SK-N-SH treated with all-trans-retinoic acid at 6 μM for 48 hours (cell line): ENCODE results near the gene CCDC88C.

Source experiments
- ATAC-seq: fragments of 200-7000 bp; cut with Tn5 transposase; 3 replicates; pipeline ENCODE4 v1.9.1; 2020; ENCODE audit warnings: mild to moderate bottlenecking, moderate library complexity
- ARNTL ChIP-seq: fragments of 450-650 bp; formaldehyde crosslinking; IDR thresholded peaks from 2 replicates; pipeline ENCODE4 v1.5.0; 2020; ENCODE audit warnings: low read depth, mild to moderate bottlenecking, moderate library complexity, borderline replicate concordance
- CREB5 ChIP-seq: fragments of 250-450 bp; sonication (Bioruptor Pico); IDR thresholded peaks from 2 replicates; pipeline ENCODE4 v1.5.1; 2020; ENCODE audit warnings: low read depth, mild to moderate bottlenecking, moderate library complexity
- CSDC2 ChIP-seq: fragments of 250-450 bp; sonication (Bioruptor Pico); IDR thresholded peaks from 2 replicates; pipeline ENCODE4 v1.5.0; 2020; ENCODE audit warnings: mild to moderate bottlenecking, moderate library complexity
- ESRRG ChIP-seq: fragments of 250-450 bp; sonication (Bioruptor Pico); IDR thresholded peaks from 2 replicates; pipeline ENCODE4 v1.6.1; 2021; ENCODE audit warnings: mild to moderate bottlenecking
- GLIS3 ChIP-seq: fragments of 250-450 bp; sonication (Bioruptor Pico); IDR thresholded peaks from 2 replicates; pipeline ENCODE4 v1.5.0; 2020; ENCODE audit warnings: mild to moderate bottlenecking, moderate library complexity
- ISL1 ChIP-seq: fragments of 250-450 bp; sonication (Bioruptor Pico); IDR thresholded peaks from 2 replicates; pipeline ENCODE4 v2.1.2; 2022; ENCODE audit warnings: mild to moderate bottlenecking, moderate library complexity
- OSR1 ChIP-seq: fragments of 250-450 bp; sonication (Bioruptor Pico); IDR thresholded peaks from 2 replicates; pipeline ENCODE4 v1.8.0; 2022; ENCODE audit warnings: moderate library complexity, mild to moderate bottlenecking, inconsistent platforms
- RARB ChIP-seq: fragments of 250-450 bp; sonication (Bioruptor Pico); IDR thresholded peaks from 2 replicates; pipeline ENCODE4 v1.8.0; 2021; ENCODE audit warnings: mild to moderate bottlenecking, moderate library complexity
- SNAI2 ChIP-seq: fragments of 250-450 bp; sonication (Bioruptor Pico); IDR thresholded peaks from 2 replicates; pipeline ENCODE4 v1.5.0; 2020; ENCODE audit warnings: mild to moderate bottlenecking, moderate library complexity
- TCF4 ChIP-seq: fragments of 250-450 bp; sonication (Bioruptor Pico); IDR thresholded peaks from 2 replicates; pipeline ENCODE4 v1.8.0; 2021; ENCODE audit warnings: mild to moderate bottlenecking, moderate library complexity, borderline replicate concordance
- TOX ChIP-seq: fragments of 250-450 bp; sonication (Bioruptor Pico); IDR thresholded peaks from 2 replicates; pipeline ENCODE4 v1.8.0; 2021; ENCODE audit warnings: mild to moderate bottlenecking, moderate library complexity, borderline replicate concordance
- ZC3H10 ChIP-seq: fragments of 250-450 bp; sonication (Bioruptor Pico); IDR thresholded peaks from 2 replicates; pipeline ENCODE4 v1.5.1; 2021; ENCODE audit warnings: mild to moderate bottlenecking, moderate library complexity
- ZFP3 ChIP-seq: fragments of 250-450 bp; sonication (Bioruptor Pico); IDR thresholded peaks from 2 replicates; pipeline ENCODE4 v1.5.0; 2020; ENCODE audit warnings: mild to moderate bottlenecking, moderate library complexity
- ZFP30 ChIP-seq: fragments of 450-650 bp; formaldehyde crosslinking; IDR thresholded peaks from 2 replicates; pipeline ENCODE4 v1.5.0; 2022; ENCODE audit warnings: mild to moderate bottlenecking, moderate library complexity
- ZNF565 ChIP-seq: fragments of 450-650 bp; formaldehyde crosslinking; conservative IDR thresholded peaks from 2 replicates; pipeline ENCODE4 v1.5.0; 2020; ENCODE audit warnings: low read depth, mild to moderate bottlenecking, moderate library complexity
- ZNF70 ChIP-seq: fragments of 450-650 bp; formaldehyde crosslinking; IDR thresholded peaks from 2 replicates; pipeline ENCODE4 v1.5.0; 2020; ENCODE audit warnings: mild to moderate bottlenecking, moderate library complexity
- ZNF8 ChIP-seq: fragments of 450-650 bp; formaldehyde crosslinking; IDR thresholded peaks from 2 replicates; pipeline ENCODE4 v1.5.0; 2020; ENCODE audit warnings: mild to moderate bottlenecking, moderate library complexity
- TF ChIP-seq, protein P1 (sequence below): fragments of 250-450 bp; sonication (Bioruptor Pico); IDR thresholded peaks from 2 replicates; pipeline ENCODE4 v1.8.0; 2021; ENCODE audit warnings: low read depth, mild to moderate bottlenecking, moderate library complexity, borderline replicate concordance
- TF ChIP-seq, protein P2 (sequence below): fragments of 250-450 bp; sonication (Bioruptor Pico); IDR thresholded peaks from 2 replicates; pipeline ENCODE4 v1.8.0; 2020; ENCODE audit warnings: mild to moderate bottlenecking, moderate library complexity, borderline replicate concordance
- TF ChIP-seq, protein P3 (sequence below): fragments of 250-450 bp; sonication (Bioruptor Pico); IDR thresholded peaks from 2 replicates; pipeline ENCODE4 v1.5.0; 2020; ENCODE audit warnings: mild to moderate bottlenecking, moderate library complexity

The CCDC88C gene

GRCh38 chr14:91307652-91308051 lies 110.0 kb downstream of the CCDC88C start:
- TF ChIP-seq, protein P1, sequence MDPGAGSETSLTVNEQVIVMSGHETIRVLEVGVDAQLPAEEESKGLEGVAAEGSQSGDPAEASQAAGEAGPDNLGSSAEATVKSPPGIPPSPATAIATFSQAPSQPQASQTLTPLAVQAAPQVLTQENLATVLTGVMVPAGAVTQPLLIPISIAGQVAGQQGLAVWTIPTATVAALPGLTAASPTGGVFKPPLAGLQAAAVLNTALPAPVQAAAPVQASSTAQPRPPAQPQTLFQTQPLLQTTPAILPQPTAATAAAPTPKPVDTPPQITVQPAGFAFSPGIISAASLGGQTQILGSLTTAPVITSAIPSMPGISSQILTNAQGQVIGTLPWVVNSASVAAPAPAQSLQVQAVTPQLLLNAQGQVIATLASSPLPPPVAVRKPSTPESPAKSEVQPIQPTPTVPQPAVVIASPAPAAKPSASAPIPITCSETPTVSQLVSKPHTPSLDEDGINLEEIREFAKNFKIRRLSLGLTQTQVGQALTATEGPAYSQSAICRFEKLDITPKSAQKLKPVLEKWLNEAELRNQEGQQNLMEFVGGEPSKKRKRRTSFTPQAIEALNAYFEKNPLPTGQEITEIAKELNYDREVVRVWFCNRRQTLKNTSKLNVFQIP (CRISPR knock-in tag), result no peak
- TF ChIP-seq, all 23 proteins: peak for 0
- ATAC-seq, result no peak

- no peak for ATAC-seq
- TF ChIP-seq, protein P2, sequence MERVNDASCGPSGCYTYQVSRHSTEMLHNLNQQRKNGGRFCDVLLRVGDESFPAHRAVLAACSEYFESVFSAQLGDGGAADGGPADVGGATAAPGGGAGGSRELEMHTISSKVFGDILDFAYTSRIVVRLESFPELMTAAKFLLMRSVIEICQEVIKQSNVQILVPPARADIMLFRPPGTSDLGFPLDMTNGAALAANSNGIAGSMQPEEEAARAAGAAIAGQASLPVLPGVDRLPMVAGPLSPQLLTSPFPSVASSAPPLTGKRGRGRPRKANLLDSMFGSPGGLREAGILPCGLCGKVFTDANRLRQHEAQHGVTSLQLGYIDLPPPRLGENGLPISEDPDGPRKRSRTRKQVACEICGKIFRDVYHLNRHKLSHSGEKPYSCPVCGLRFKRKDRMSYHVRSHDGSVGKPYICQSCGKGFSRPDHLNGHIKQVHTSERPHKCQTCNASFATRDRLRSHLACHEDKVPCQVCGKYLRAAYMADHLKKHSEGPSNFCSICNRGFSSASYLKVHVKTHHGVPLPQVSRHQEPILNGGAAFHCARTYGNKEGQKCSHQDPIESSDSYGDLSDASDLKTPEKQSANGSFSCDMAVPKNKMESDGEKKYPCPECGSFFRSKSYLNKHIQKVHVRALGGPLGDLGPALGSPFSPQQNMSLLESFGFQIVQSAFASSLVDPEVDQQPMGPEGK (CRISPR knock-in tag), result no peak
- TF ChIP-seq ARNTL, result no peak
- TF ChIP-seq ZFP3 (CRISPR knock-in tag), result no peak
Measured at GRCh38 chr14:91307046-91307445, 110.6 kb downstream of the CCDC88C start.

DNA sequence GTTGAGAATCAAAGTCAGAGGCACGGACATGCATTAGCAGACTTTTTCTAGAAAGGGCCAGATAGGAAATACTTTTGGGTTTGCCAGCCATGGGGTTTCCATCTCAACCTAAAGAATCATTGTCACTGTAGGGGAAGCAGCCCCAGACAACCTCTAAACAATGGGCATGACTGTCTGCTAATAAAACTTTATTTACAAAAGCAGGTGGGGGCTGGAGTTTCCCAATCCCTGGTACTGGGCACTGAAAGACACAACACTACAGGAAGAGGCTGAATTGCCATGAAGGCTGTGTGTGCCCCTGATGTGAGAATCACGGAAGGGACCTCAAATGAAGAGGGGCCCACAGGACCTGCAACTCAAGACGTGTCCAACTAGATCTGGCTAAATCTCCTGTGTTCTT lies 111.1 kb downstream of the CCDC88C start:
- no peak for ATAC-seq
- no peak for TF ChIP-seq ISL1 (CRISPR knock-in tag)
- no peak for TF ChIP-seq ZC3H10 (CRISPR knock-in tag)
- TF ChIP-seq RARB (CRISPR knock-in tag), result no peak
- TF ChIP-seq GLIS3 (CRISPR knock-in tag), result no peak
- no peak for TF ChIP-seq ZNF70 (CRISPR knock-in tag)
- TF ChIP-seq ZNF8, result no peak
- TF ChIP-seq CSDC2, result no peak

GRCh38 chr14:91305650-91306431 lies 111.8 kb downstream of the CCDC88C start:
- TF ChIP-seq ZNF565 (CRISPR knock-in tag), result no peak
- TF ChIP-seq ZNF8, result no peak
- TF ChIP-seq CREB5 (CRISPR knock-in tag), result no peak
- TF ChIP-seq ARNTL, result no peak
- TF ChIP-seq OSR1 (CRISPR knock-in tag), result no peak
- TF ChIP-seq, protein P3, sequence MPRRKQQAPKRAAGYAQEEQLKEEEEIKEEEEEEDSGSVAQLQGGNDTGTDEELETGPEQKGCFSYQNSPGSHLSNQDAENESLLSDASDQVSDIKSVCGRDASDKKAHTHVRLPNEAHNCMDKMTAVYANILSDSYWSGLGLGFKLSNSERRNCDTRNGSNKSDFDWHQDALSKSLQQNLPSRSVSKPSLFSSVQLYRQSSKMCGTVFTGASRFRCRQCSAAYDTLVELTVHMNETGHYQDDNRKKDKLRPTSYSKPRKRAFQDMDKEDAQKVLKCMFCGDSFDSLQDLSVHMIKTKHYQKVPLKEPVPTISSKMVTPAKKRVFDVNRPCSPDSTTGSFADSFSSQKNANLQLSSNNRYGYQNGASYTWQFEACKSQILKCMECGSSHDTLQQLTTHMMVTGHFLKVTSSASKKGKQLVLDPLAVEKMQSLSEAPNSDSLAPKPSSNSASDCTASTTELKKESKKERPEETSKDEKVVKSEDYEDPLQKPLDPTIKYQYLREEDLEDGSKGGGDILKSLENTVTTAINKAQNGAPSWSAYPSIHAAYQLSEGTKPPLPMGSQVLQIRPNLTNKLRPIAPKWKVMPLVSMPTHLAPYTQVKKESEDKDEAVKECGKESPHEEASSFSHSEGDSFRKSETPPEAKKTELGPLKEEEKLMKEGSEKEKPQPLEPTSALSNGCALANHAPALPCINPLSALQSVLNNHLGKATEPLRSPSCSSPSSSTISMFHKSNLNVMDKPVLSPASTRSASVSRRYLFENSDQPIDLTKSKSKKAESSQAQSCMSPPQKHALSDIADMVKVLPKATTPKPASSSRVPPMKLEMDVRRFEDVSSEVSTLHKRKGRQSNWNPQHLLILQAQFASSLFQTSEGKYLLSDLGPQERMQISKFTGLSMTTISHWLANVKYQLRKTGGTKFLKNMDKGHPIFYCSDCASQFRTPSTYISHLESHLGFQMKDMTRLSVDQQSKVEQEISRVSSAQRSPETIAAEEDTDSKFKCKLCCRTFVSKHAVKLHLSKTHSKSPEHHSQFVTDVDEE (CRISPR knock-in tag), result no peak
- no peak for TF ChIP-seq ZC3H10 (CRISPR knock-in tag)
- TF ChIP-seq ESRRG (CRISPR knock-in tag), result no peak
- TF ChIP-seq ZFP30 (CRISPR knock-in tag), result no peak
- TF ChIP-seq, protein P2 (CRISPR knock-in tag), result no peak
- no peak for ATAC-seq

DNA sequence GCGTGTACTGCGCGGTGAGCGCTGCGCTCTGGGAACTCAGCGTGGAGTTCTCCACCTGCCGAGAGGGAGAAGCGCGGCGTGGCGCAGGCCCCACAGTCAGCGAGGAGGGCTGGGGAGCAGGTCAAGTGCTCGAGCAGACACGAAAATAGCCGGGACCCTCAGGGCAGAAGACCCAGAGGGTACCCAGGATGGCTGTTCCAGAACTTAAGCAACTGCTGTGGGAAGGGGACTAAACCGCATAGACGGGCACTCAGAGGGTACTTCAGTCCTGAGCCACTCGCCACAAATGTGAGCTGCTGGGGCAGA lies 113.7 kb downstream of the CCDC88C start:
- TF ChIP-seq, protein P1 (CRISPR knock-in tag), result no peak
- TF ChIP-seq SNAI2 (no peak), TOX (CRISPR knock-in tag) (no peak), TCF4 (no peak), ZNF8 (no peak), GLIS3 (CRISPR knock-in tag) (no peak)
- no peak for ATAC-seq
